Measurements from ENCODE around the gene PTPRU.

DNA sequence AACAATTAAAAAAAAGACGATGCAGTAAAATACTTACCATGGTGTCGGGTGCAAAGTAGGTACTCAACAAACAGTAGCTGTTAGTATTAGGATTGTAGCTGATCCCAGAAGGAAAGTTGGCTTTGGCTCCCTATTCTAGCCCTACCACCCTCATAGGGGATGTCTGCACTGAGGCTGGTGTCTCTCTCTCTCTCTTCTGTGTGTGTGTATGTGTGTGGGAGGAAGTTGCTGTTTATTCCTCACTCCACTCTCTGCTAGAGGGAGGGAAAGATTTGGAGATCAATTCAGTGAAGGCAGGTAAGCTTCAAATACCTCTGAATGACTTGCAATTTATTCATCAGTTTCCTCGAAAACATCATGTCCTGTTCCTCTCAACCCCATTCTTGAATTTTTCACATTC is 124.4 kb downstream of the PTPRU start:
- TF ChIP-seq CTCF (IDR thresholded peaks at IDR 0.05) (no peak), POLR2A (IDR thresholded peaks at IDR 0.05) (no peak), EP300 (IDR thresholded peaks at IDR 0.05) (no peak), POLR2AphosphoS5 (IDR thresholded peaks at IDR 0.05) (no peak)

Measured in suprapubic skin (tissue), 4 donors.